Astrocyte (in vitro differentiated cells and primary cell): ENCODE results near the gene TRPM4. TPM values are rescaled to one million over a fixed set of nuclear protein-coding genes. Genes with fewer than 3 reads are reported as not detected.

Experiments used
- DNase-seq: peaks from one replicate; pipeline ENCODE4 v3.0.0-alpha.2; 2010; ENCODE audit warnings: low read depth
- FAIRE-seq: peaks from 2 replicates; lab custom pipeline; 2011; peaks lifted over from hg19 to GRCh38; lab: Jason Lieb, UNC
- H2AFZ ChIP-seq: 2 replicates; pipeline ENCODE4 v1.6.0; 2012; ENCODE audit warnings: low read depth, low read length, inconsistent platforms
- H3K27ac ChIP-seq: 2 replicates; pipeline ENCODE4 v1.5.1; 2011; ENCODE audit warnings: low read depth, low read length, inconsistent platforms
- H3K27me3 ChIP-seq: 2 replicates; pipeline ENCODE4 v1.6.0; 2011; ENCODE audit warnings: low read length, inconsistent platforms; ENCODE audit not compliant: insufficient read depth
- H3K36me3 ChIP-seq: 2 replicates; pipeline ENCODE4 v1.5.1; 2011; ENCODE audit warnings: low read length, inconsistent platforms; ENCODE audit not compliant: insufficient read depth
- H3K4me1 ChIP-seq: 2 replicates; pipeline ENCODE4 v1.5.1; 2011; ENCODE audit warnings: low read length, inconsistent platforms; ENCODE audit not compliant: insufficient read depth
- H3K4me2 ChIP-seq: 2 replicates; pipeline ENCODE4 v1.6.0; 2012; ENCODE audit warnings: low read length, inconsistent platforms
- H3K4me3 ChIP-seq: 2 replicates; pipeline ENCODE4 v1.5.1; 2011; ENCODE audit warnings: low read depth, mild to moderate bottlenecking, low read length, inconsistent platforms; ENCODE audit not compliant: insufficient read depth
- H3K79me2 ChIP-seq: 2 replicates; pipeline ENCODE4 v1.6.0; 2012; ENCODE audit warnings: mild to moderate bottlenecking, low read length, inconsistent platforms; ENCODE audit not compliant: insufficient read depth
- H3K9ac ChIP-seq: 2 replicates; pipeline ENCODE4 v1.6.0; 2012; ENCODE audit warnings: mild to moderate bottlenecking, low read length, inconsistent platforms
- H3K9me3 ChIP-seq: 2 replicates; pipeline ENCODE4 v1.5.1; 2012; ENCODE audit warnings: low read depth, mild to moderate bottlenecking, low read length, inconsistent platforms; ENCODE audit not compliant: insufficient read depth
- H4K20me1 ChIP-seq: 2 replicates; pipeline ENCODE4 v1.6.0; 2012; ENCODE audit warnings: low read length, inconsistent platforms; ENCODE audit not compliant: insufficient read depth
- H3K27ac Mint-ChIP-seq: one replicate; pipeline ENCODE4 v1.8.0; 2021; ENCODE audit warnings: mild to moderate bottlenecking, mixed read lengths; ENCODE audit not compliant: unreplicated experiment
- H3K27me3 Mint-ChIP-seq: one replicate; pipeline ENCODE4 v1.8.0; 2021; ENCODE audit warnings: low read depth, mixed read lengths; ENCODE audit not compliant: unreplicated experiment
- H3K36me3 Mint-ChIP-seq: one replicate; pipeline ENCODE4 v1.8.0; 2021; ENCODE audit warnings: low read depth, mixed read lengths; ENCODE audit not compliant: unreplicated experiment
- H3K4me1 Mint-ChIP-seq: one replicate; pipeline ENCODE4 v1.8.0; 2021; ENCODE audit warnings: low read depth, mixed read lengths; ENCODE audit not compliant: unreplicated experiment
- H3K4me3 Mint-ChIP-seq: one replicate; pipeline ENCODE4 v1.8.0; 2021; ENCODE audit warnings: mild to moderate bottlenecking, moderate library complexity, mixed read lengths; ENCODE audit not compliant: unreplicated experiment
- H3K9me3 Mint-ChIP-seq: one replicate; pipeline ENCODE4 v1.8.0; 2021; ENCODE audit warnings: mild to moderate bottlenecking, mixed read lengths; ENCODE audit not compliant: unreplicated experiment
- CTCF ChIP-seq: IDR thresholded peaks from 2 replicates; pipeline ENCODE4 v1.5.1; 2011; ENCODE audit warnings: low read depth, mild to moderate bottlenecking, inconsistent platforms, low read length, moderate library complexity; ENCODE audit not compliant: insufficient read depth
- EZH2 ChIP-seq: IDR thresholded peaks from 2 replicates; pipeline ENCODE4 v1.6.1; 2012; ENCODE audit warnings: mild to moderate bottlenecking, low read length, inconsistent platforms; ENCODE audit not compliant: insufficient read depth
- total RNA-seq: library from RNA; stranded (reverse); gene quantifications from 2 replicates; pipeline ENCODE4 v1.2.1, GENCODE V29; 2021

TRPM4 gene
- total RNA-seq, 1 donor from 2014 or later = 26.3 TPM

- Histone ChIP-seq H3K4me2 (no peak overlapping the region), H3K4me1 (no peaks in the 10 kb centered on the region), H3K4me3 (no peak overlapping the region), H3K9me3 (no peaks in the 10 kb centered on the region), H4K20me1 (no peaks in the 10 kb centered on the region), H2AFZ (no peak overlapping the region), H3K27ac (no peak overlapping the region), H3K9ac (no peak overlapping the region), H3K27me3 (no peaks in the 10 kb centered on the region), H3K36me3 (no peaks in the 10 kb centered on the region), H3K79me2 (no peaks in the 10 kb centered on the region)
- Mint-ChIP-seq H3K27me3 (peaks cover 5% of the 10 kb centered on the region), H3K4me3 (no peak overlapping the region), H3K36me3 (peaks cover 27% of the 10 kb centered on the region), H3K9me3 (peaks cover 2% of the 10 kb centered on the region), H3K4me1 (peaks cover 1% of the 10 kb centered on the region), H3K27ac (no peak overlapping the region)
- TF ChIP-seq EZH2 (no peak), CTCF (no peak)
- DNase-seq (no peak), FAIRE-seq (no peak)
Observed at GRCh38 chr19:49135686-49136085, 21.9 kb upstream of the TRPM4 start.

DNA sequence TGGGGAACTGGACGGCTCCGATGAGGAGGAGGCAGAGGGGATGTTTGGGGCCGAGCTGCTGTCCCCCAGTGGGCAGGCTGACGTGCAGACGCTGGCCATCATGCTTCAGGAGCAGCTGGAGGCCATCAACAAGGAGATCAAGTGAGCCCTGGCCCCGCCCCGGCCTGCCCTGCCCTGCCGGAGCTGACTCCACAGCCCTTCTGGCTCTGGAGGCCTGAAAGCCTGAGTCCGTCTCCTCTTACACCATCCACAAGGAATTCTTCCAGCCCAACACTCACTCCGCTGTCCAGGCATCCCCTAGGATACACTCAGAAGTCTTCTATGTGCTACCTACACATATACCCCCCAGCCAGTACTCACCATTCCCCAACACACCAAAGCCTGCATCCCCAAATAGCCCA, 20.8 kb upstream of the TRPM4 start:
- peaks cover 5% of the 10 kb centered on the region for H3K27me3 Mint-ChIP-seq
- FAIRE-seq = no peak
- H3K9me3 ChIP-seq = no peaks in the 10 kb centered on the region

More for the DNA sequence above, 20.8 kb upstream of the TRPM4 start:
- no peak overlapping the region for H3K4me2 ChIP-seq
- H3K4me3 ChIP-seq = no peak overlapping the region
- Mint-ChIP-seq H3K27ac (no peak overlapping the region), H3K9me3 (peaks cover 2% of the 10 kb centered on the region), H3K4me1 (peaks cover 1% of the 10 kb centered on the region), H3K36me3 (peaks cover 27% of the 10 kb centered on the region), H3K4me3 (no peak overlapping the region)
- no peak overlapping the region for H2AFZ ChIP-seq
- no peaks in the 10 kb centered on the region for H3K27me3 ChIP-seq
- no peak for DNase-seq
- H3K27ac ChIP-seq = no peak overlapping the region
- no peak overlapping the region for H3K9ac ChIP-seq
- TF ChIP-seq EZH2 = no peak
- no peak for TF ChIP-seq CTCF
- no peaks in the 10 kb centered on the region for H3K79me2 ChIP-seq
- no peaks in the 10 kb centered on the region for H3K4me1 ChIP-seq
- H3K36me3 ChIP-seq = no peaks in the 10 kb centered on the region
- H4K20me1 ChIP-seq = no peaks in the 10 kb centered on the region
